NCI-H446 (cell line): ENCODE data around the gene FCAR.
"Not testable (repeated sequence)": the region's sequence is repeated elsewhere in the genome, so short reads cannot be mapped to it uniquely, and the experiment has no call there.

Experiments used
- DNase-seq, 2 experiments: peaks; one replicate each; lab custom pipeline; 2025; lab: John Stamatoyannopoulos, UW

Gene FCAR

GRCh38 chr19:54873990-54874389 is at the start of gene FCAR:
FCAR (plus strand) TSS chr19:54874235; CDS start chr19:54874290, 55 bp downstream.
- no peak for DNase-seq

DNA sequence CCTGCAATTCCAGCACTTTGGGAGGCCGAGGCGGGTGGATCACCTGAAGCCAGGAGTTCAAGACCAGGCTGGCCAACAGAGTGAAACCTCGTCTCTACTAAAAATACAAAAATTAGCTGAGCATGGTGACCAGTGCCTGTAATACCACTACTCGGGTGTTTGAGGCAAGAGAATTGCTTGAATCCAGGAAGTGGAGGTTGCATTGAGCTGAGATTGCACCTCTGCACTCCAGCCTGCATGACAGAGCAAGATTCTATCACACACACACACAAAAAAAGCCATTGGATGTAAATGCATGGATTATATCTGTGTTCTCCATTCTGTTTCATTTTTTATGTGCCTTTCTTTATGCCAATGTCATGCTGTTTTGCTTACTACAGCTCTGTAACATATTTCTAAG is 49.6 kb upstream of the FCAR start:
- DNase-seq, result not testable (repeated sequence)

DNA sequence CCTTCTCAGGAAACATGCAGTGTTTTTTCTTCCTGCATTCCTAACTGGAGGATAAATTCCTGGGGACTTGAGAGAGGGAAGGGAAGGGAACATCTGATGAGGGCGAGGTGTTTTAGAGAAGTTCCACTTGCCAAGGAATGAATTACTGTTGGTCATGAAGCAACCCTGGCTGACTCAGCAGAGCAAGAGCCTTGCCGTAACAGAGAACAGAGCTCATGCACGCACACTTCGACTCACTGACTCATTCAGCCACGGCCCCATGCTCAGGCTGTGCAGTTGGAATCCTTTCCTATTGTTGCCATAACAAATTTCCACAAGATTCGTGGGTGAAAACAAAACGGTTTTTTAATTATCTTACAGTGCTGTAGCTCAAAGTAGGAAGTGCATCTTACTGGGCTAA is 48.7 kb upstream of the FCAR start:
- DNase-seq, result not testable (repeated sequence)

- not testable (repeated sequence) for DNase-seq
Measured at GRCh38 chr19:54828064-54828463, 46.0 kb upstream of the FCAR start.

DNA sequence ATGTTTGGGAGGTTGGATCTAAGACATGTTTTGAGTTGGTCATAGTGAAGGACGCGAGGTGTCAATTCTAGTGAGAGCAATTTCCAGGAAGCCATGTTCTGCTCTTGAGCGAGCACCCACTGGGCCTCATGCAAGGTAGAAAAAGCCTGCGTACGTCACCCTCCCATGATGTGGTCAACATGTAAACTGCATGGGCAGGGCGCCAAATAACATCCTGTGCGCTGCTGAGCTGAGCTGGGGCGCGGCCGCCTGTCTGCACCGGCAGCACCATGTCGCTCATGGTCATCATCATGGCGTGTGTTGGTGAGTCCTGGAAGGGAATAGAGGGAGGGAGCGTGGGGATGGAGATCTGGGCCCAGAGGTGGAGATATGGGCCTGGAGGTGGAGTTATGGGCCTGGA is 41.5 kb upstream of the FCAR start, which contains the start of gene KIR2DS4:
Gene KIR2DS4 (plus strand): TSS at position 181 of the 400 bp plus-strand sequence.
- not testable (repeated sequence) for DNase-seq

DNA sequence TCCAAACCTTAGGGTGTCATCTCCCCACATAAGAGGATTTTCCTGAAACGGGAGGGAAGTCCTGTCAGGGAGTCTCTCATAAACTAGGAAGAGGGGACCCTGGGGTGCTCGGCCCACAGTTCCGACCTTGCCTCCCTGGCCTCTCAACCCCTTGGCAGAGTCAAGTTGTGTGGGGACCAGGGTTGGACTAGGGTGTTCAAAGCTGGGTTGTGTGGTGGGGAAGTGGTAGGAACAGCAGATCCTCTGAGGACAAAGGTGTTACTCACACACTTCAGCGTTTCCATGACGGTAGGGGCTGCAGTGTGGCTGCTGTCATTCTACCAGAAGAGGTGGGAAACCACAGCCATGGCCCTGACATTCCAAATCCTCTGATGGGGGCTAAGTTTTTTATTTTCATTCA is 38.9 kb upstream of the FCAR start:
- not testable (repeated sequence) for DNase-seq

DNA sequence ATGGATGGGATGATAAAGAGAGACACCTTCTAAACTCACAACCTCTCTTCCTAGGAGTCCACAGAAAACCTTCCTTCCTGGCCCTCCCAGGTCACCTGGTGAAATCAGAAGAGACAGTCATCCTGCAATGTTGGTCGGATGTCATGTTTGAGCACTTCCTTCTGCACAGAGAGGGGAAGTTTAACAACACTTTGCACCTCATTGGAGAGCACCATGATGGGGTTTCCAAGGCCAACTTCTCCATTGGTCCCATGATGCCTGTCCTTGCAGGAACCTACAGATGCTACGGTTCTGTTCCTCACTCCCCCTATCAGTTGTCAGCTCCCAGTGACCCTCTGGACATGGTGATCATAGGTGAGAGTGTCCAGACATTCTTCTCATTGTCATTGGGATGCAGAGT is 36.5 kb upstream of the FCAR start:
- not testable (repeated sequence) for DNase-seq

DNA sequence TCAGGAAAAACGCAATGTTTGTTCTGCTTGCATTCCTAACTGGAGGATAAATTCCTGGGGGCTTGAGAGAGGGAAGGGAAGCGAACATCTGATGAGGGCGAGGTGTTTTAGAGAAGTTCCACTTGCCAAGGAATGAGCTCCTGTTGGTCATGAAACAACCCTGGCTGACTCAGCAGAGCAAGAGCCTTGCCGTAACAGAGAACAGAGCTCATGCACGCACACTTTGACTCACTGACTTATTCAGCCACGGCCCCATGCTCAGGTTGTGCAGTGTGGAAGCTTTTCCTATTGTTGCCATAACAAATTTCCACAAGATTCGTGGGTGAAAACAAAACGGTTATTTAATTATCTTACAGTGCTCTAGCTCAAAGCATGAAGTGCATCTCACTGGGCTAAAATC is 30.9 kb upstream of the FCAR start:
- not testable (repeated sequence) for DNase-seq

GRCh38 chr19:54850061-54850640 is 23.9 kb upstream of the FCAR start, which contains the start of gene KIR3DL2:
KIR3DL2 (plus strand) TSS chr19:54850443; CDS start chr19:54850476, 33 bp downstream.
- DNase-seq, result not testable (repeated sequence)

DNA sequence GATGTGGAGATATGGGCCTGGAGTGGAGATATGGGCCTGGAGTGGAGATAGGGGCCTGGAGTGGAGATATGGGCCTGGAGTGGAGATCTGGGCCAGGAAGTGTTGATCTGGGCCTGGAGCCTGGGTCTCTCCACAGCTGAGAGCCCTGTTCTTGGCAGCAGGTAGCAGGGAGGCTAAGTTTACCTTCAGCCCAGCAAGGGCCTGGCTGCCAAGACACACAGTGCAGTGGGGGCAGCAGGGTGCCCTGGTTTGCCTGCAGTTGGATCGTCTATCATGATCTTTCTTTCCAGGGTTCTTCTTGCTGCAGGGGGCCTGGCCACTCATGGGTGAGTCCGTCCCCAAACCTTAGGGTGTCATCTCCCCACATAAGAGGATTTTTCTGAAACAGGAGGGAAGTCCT is 23.1 kb upstream of the FCAR start:
- no peak for DNase-seq

- no peak for DNase-seq
Measured at GRCh38 chr19:54851353-54851752, 22.7 kb upstream of the FCAR start.

- not testable (repeated sequence) for DNase-seq
Measured at GRCh38 chr19:54855241-54855640, 18.8 kb upstream of the FCAR start.

DNA sequence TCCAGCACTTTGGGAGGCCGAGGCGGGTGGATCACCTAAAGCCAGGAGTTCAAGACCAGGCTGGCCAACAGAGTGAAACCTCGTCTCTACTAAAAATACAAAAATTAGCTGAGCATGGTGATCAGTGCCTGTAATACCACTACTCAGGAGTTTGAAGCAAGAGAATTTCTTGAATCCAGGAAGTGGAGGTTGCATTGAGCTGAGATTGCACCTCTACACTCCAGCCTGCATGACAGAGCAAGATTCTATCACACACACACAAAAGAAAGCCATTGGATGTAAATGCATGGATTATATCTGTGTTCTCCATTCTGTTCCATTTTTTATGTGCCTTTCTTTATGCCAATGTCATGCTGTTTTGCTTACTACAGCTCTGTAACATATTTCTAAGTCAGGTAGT is 15.6 kb upstream of the FCAR start:
- DNase-seq, result not testable (repeated sequence)

DNA sequence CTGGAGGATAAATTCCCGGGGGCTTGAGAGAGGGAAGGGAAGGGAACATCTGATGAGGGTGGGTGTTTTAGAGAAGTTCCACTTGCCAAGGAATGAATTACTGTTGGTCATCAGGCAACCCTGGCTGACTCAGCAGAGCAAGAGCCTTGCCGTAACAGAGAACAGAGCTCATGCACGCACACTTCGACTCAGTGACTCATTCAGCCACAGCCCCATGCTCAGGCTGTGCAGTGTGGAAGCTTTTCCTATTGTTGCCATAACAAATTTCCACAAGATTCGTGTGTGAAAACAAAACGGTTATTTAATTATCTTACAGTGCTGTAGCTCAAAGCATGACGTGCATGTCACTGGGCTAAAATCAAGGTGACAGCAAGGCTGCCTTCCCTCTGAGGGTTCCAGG is 14.6 kb upstream of the FCAR start:
- not testable (repeated sequence) for DNase-seq

DNA sequence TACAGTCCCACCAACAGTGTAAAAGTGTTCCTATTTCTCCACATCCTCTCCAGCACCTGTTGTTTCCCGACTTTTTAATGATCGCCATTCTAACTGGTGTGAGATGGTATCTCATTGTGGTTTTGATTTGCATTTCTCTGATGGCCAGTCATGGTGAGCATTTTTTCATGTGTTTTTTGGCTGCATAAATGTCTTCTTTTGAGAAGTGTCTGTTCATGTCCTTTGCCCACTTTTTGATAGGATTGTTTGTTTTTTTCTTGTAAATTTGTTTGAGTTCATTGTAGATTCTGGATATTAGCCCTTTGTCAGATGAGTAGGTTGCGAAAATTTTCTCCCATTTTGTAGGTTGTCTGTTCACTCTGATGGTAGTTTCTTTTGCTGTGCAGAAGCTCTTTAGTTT is 10.6 kb upstream of the FCAR start:
- not testable (repeated sequence) for DNase-seq

DNA sequence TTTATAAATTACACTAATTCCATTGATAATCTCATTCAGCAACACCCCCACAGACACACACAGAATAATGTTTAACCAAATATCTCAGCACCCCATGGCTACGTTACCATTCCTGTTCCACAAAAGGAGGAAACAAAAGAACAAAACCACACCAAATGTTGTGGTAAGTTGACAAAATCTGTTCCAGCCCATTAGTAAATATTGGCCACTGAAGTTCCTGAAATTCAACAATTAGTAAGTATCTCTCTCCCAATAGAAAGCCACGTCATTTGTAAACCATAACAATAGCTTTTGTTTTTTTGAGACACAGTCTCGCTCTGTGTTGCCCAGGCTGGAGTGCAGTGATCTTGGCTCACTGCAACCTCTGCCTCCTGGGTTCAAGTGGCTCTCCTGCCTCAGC is 2.3 kb upstream of the FCAR start:
- no peak for DNase-seq

DNA sequence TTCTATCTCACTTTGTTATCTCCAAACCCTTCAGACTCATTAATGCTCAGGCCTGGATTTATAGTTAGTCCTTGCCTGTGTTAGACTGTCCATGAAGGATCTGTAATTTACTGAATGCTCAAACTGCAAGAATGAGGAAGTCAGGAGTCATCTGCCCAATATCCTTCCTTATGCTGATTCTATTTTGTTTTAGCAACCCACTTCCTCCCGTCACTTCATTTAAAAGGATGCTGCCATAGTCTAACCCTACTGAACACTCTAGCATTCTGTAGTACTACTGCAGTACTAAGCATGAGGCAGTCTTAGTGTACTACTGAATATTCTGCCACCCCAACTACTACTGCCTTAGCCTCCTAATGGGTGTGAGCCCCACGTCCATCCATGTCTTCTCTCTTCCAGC is 1.5 kb downstream of the FCAR start:
- no peak for DNase-seq

- DNase-seq, result no peak
Measured at GRCh38 chr19:54877471-54877870, 3.4 kb downstream of the FCAR start.

DNA sequence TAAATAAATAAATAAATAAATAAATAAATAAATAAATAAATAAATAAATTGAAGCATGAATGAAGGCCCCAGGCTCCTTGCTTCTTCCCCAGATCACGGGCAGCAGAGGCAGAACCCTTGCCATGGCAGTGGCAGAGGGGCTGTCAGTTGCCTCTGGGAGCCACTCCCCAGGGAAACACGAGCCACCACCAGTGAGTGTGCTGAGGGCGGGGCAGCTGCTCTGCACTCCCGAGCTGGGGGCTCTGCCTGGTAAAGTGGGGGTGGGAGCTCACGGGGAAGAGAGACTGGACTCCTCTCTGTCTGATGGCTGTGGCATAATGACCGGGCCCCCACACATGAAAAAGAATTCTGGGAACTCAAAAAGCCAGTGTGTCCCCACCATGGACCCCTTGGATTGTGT is 7.8 kb downstream of the FCAR start:
- DNase-seq, result no peak

DNA sequence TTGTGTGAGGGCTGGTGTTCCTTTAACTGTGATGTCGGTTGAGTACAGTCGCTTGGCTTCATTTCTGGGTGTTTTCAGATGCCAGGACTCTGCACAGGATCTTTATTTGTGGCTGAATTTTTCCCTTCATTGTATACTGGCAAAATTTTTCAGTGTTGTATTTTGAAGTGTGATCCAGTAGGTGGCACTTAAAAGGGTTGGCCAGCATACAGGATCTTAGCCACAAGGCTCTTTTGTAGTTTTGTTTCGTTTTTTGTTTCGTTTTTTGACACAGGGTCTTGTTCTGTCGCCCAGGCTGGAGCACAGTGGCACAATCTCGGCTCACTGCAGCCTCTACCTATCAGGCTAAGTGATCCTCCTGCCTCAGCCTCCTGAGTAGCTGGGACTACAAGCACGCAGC is 8.7 kb downstream of the FCAR start:
- no peak for DNase-seq

GRCh38 chr19:54883228-54883627 is 9.2 kb downstream of the FCAR start:
- DNase-seq, result no peak

- no peak for DNase-seq
Measured at GRCh38 chr19:54888239-54888638, 14.2 kb downstream of the FCAR start.

- no peak for DNase-seq
Measured at GRCh38 chr19:54889566-54889965, 15.5 kb downstream of the FCAR start.

- no peak for DNase-seq
Measured at GRCh38 chr19:54893406-54893805, 19.4 kb downstream of the FCAR start.
